Measurements from ENCODE around the gene SAT2. TPM values are rescaled to one million over a fixed set of nuclear protein-coding genes. Genes with fewer than 3 reads are reported as not detected.

Gene SAT2
- total and polyA plus RNA-seq, 2 experiments from 2014 or later, result 56.7 to 69.4 TPM

DNA sequence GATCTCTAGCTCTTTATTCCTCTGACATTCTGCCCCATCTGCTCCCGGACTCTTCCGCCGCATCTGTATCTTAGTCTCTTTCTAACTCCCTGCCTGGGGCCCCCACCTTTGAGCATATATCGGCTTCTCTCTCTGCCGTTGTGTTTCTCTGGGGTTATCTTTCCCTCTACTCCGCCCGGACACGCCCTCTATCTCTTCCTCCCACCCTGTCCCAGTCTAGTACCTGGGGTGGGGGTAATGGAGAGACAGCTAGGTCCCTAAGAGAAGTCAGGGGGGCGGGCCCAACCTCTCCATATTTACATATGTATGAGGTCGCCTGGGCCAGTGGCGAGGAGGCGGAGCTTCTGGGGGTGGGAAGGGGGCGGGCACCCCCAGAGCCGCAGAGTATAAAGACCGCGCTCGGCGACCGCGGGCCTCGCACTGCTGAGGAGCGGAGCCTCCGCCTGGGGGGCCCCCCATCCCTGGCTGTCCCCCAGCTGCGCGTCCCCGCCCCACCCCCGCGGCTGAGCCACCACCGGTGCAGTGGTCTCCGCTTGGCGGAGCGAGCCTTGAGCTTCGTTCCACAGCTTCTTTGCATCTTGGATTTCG is 23.0 kb upstream of the SAT2 start, which contains the start of gene ATP1B2:
Gene ATP1B2, plus strand, starts transcription at position 418 of the 588 bp plus-strand sequence. CDS start 593 bp downstream, outside the sequence.
- Histone ChIP-seq H3F3A (replicated peaks; ENCODE audit: low read depth) (0 out of 2 replicates have a peak, but pooled peaks cover 4% of the 10 kb centered on the region), H3K4me2 (peak within 1 kb of the TSS; percentile 99), H4K20me1 (replicated peaks; ENCODE audit: insufficient read depth) (no peaks in the 10 kb centered on the region), H3K4me1 (ENCODE audit: insufficient read depth) (peaks cover 11% of the 10 kb centered on the region; the same call in 1 of the 2 replicates), H3K27ac (ENCODE audit: low read depth) (no peak within 1 kb of the TSS), H3K27me3 (ENCODE audit: insufficient read depth) (peaks cover 31% of the 10 kb centered on the region), H3K4me3 (peak within 1 kb of the TSS; percentile 90), H3K36me3 (ENCODE audit: insufficient read depth) (no peaks in the 10 kb centered on the region), H3K79me2 (replicated peaks; ENCODE audit: insufficient read depth) (no peaks in the 10 kb centered on the region), H2AFZ (peak within 1 kb of the TSS; percentile 86), H3K9me2 (ENCODE audit: insufficient read depth) (no peaks in the 10 kb centered on the region; the same call in 1 of the 2 replicates)
- DNase-seq (ENCODE audit: low spot score) (peak; percentile 99), ATAC-seq (peak; percentile 92)
- H3K27me3 Mint-ChIP-seq (ENCODE audit: insufficient read depth, low read depth, poor library complexity), result peaks cover 30% of the 10 kb centered on the region
- H3K4me1 Mint-ChIP-seq, result peaks cover 23% of the 10 kb centered on the region
- H3K27ac Mint-ChIP-seq, result no peak within 1 kb of the TSS
- TF ChIP-seq ZNF114 (CRISPR knock-in tag; IDR thresholded peaks at IDR 0.05), result peak; percentile 96; the same call in 1 of the 2 replicates
- no peak for TF ChIP-seq JUNB (IDR thresholded peaks at IDR 0.05; ENCODE audit: unreplicated experiment)
- TF ChIP-seq POLR2AphosphoS5 (IDR thresholded peaks at IDR 0.05; ENCODE audit: low read depth), result peak; percentile 72
- H3K36me3 Mint-ChIP-seq (ENCODE audit: low read depth), result peaks cover 22% of the 10 kb centered on the region
- no peaks in the 10 kb centered on the region for H3K9me3 Mint-ChIP-seq
- peak within 1 kb of the TSS; percentile 84 for H3K4me3 Mint-ChIP-seq

DNA sequence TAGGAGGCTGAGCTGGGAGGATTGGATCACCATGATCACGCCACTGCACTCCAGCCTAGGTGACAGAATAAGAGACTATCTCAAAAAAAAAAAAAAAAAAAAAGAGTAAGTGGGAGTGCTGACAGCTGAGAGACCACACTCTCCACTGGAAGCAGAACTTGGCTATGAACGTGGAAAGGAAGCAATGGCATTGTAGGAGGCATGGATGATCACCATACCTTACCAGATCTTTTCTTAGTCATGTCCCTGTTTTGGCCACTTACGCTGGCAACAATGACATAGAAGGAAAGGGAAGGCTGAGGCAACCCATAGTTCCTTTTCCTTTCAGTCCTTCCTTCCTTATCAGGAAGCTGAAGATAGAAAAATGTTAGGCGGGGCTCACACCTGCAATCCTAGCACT is 19.4 kb upstream of the SAT2 start:
- Histone ChIP-seq H3K36me3 (ENCODE audit: insufficient read depth) (no peaks in the 10 kb centered on the region), H3K79me2 (replicated peaks; ENCODE audit: insufficient read depth) (no peaks in the 10 kb centered on the region), H3K27ac (ENCODE audit: low read depth) (no peak overlapping the region), H3K4me3 (no peak overlapping the region), H3K27me3 (ENCODE audit: insufficient read depth) (peaks cover 23% of the 10 kb centered on the region), H3F3A (replicated peaks; ENCODE audit: low read depth) (0 out of 2 replicates have a peak, but pooled peaks cover 4% of the 10 kb centered on the region), H3K4me1 (ENCODE audit: insufficient read depth) (peaks cover 9% of the 10 kb centered on the region; the same call in 1 of the 2 replicates), H2AFZ (no peak overlapping the region), H3K4me2 (no peak overlapping the region), H4K20me1 (replicated peaks; ENCODE audit: insufficient read depth) (no peaks in the 10 kb centered on the region), H3K9me2 (ENCODE audit: insufficient read depth) (no peaks in the 10 kb centered on the region)
- no peak overlapping the region for H3K4me3 Mint-ChIP-seq
- H3K36me3 Mint-ChIP-seq (ENCODE audit: low read depth), result no peaks in the 10 kb centered on the region
- ATAC-seq (no peak), DNase-seq (ENCODE audit: low spot score) (no peak)
- peaks cover 2% of the 10 kb centered on the region; the same call in 1 of the 3 replicates for H3K9me3 Mint-ChIP-seq
- peaks cover 12% of the 10 kb centered on the region for H3K4me1 Mint-ChIP-seq
- TF ChIP-seq, protein P1, sequence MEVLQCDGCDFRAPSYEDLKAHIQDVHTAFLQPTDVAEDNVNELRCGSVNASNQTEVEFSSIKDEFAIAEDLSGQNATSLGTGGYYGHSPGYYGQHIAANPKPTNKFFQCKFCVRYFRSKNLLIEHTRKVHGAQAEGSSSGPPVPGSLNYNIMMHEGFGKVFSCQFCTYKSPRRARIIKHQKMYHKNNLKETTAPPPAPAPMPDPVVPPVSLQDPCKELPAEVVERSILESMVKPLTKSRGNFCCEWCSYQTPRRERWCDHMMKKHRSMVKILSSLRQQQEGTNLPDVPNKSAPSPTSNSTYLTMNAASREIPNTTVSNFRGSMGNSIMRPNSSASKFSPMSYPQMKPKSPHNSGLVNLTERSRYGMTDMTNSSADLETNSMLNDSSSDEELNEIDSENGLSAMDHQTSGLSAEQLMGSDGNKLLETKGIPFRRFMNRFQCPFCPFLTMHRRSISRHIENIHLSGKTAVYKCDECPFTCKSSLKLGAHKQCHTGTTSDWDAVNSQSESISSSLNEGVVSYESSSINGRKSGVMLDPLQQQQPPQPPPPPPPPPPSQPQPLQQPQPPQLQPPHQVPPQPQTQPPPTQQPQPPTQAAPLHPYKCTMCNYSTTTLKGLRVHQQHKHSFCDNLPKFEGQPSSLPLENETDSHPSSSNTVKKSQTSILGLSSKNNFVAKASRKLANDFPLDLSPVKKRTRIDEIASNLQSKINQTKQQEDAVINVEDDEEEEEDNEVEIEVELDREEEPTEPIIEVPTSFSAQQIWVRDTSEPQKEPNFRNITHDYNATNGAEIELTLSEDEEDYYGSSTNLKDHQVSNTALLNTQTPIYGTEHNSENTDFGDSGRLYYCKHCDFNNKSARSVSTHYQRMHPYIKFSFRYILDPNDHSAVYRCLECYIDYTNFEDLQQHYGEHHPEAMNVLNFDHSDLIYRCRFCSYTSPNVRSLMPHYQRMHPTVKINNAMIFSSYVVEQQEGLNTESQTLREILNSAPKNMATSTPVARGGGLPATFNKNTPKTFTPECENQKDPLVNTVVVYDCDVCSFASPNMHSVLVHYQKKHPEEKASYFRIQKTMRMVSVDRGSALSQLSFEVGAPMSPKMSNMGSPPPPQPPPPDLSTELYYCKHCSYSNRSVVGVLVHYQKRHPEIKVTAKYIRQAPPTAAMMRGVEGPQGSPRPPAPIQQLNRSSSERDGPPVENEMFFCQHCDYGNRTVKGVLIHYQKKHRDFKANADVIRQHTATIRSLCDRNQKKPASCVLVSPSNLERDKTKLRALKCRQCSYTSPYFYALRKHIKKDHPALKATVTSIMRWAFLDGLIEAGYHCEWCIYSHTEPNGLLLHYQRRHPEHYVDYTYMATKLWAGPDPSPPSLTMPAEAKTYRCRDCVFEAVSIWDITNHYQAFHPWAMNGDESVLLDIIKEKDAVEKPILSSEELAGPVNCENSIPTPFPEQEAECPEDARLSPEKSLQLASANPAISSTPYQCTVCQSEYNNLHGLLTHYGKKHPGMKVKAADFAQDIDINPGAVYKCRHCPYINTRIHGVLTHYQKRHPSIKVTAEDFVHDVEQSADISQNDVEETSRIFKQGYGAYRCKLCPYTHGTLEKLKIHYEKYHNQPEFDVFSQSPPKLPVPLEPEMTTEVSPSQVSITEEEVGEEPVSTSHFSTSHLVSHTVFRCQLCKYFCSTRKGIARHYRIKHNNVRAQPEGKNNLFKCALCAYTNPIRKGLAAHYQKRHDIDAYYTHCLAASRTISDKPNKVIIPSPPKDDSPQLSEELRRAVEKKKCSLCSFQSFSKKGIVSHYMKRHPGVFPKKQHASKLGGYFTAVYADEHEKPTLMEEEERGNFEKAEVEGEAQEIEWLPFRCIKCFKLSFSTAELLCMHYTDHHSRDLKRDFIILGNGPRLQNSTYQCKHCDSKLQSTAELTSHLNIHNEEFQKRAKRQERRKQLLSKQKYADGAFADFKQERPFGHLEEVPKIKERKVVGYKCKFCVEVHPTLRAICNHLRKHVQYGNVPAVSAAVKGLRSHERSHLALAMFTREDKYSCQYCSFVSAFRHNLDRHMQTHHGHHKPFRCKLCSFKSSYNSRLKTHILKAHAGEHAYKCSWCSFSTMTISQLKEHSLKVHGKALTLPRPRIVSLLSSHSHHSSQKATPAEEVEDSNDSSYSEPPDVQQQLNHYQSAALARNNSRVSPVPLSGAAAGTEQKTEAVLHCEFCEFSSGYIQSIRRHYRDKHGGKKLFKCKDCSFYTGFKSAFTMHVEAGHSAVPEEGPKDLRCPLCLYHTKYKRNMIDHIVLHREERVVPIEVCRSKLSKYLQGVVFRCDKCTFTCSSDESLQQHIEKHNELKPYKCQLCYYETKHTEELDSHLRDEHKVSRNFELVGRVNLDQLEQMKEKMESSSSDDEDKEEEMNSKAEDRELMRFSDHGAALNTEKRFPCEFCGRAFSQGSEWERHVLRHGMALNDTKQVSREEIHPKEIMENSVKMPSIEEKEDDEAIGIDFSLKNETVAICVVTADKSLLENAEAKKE (CRISPR knock-in tag; IDR thresholded peaks at IDR 0.05), result no peak
- no peak for TF ChIP-seq ZNF331 (CRISPR knock-in tag; IDR thresholded peaks at IDR 0.05; ENCODE audit: low read depth)
- no peak for TF ChIP-seq POLR2AphosphoS5 (IDR thresholded peaks at IDR 0.05; ENCODE audit: low read depth)
- no peak for TF ChIP-seq ZNF114 (CRISPR knock-in tag; IDR thresholded peaks at IDR 0.05)
- no peak for TF ChIP-seq STAT1 (IDR thresholded peaks at IDR 0.05; ENCODE audit: unreplicated experiment)
- TF ChIP-seq, protein P2, sequence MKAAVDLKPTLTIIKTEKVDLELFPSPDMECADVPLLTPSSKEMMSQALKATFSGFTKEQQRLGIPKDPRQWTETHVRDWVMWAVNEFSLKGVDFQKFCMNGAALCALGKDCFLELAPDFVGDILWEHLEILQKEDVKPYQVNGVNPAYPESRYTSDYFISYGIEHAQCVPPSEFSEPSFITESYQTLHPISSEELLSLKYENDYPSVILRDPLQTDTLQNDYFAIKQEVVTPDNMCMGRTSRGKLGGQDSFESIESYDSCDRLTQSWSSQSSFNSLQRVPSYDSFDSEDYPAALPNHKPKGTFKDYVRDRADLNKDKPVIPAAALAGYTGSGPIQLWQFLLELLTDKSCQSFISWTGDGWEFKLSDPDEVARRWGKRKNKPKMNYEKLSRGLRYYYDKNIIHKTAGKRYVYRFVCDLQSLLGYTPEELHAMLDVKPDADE (IDR thresholded peaks at IDR 0.05), result no peak
- TF ChIP-seq EZH2phosphoT487 (IDR thresholded peaks at IDR 0.05; ENCODE audit: unreplicated experiment), result no peak
- no peak for TF ChIP-seq NANOG (IDR thresholded peaks at IDR 0.05; ENCODE audit: borderline replicate concordance)
- TF ChIP-seq JUNB (IDR thresholded peaks at IDR 0.05; ENCODE audit: unreplicated experiment), result no peak
- no peak for TF ChIP-seq EZH2 (IDR thresholded peaks at IDR 0.05; ENCODE audit: low read depth, unreplicated experiment)
- no peak for TF ChIP-seq CREB1 (CRISPR knock-in tag; IDR thresholded peaks at IDR 0.05; ENCODE audit: low read depth)
- H3K27me3 Mint-ChIP-seq (ENCODE audit: insufficient read depth, low read depth, poor library complexity), result peaks cover 28% of the 10 kb centered on the region
- H3K27ac Mint-ChIP-seq, result no peak overlapping the region

All from GM23338 (cell line).